HG03280 (cell line): ENCODE measurements around the gene PSME3.
"Not testable (repeated sequence)": the region's sequence is repeated elsewhere in the genome, so short reads cannot be mapped to it uniquely, and the experiment has no call there.

ENCODE experiments used
- ATAC-seq: cut with Tn5 transposase; IDR thresholded peaks from one replicate; pipeline ENCODE4 v1.9.1; 2021; ENCODE audit warnings: mild to moderate bottlenecking, moderate library complexity; ENCODE audit not compliant: unreplicated experiment

The PSME3 gene

DNA sequence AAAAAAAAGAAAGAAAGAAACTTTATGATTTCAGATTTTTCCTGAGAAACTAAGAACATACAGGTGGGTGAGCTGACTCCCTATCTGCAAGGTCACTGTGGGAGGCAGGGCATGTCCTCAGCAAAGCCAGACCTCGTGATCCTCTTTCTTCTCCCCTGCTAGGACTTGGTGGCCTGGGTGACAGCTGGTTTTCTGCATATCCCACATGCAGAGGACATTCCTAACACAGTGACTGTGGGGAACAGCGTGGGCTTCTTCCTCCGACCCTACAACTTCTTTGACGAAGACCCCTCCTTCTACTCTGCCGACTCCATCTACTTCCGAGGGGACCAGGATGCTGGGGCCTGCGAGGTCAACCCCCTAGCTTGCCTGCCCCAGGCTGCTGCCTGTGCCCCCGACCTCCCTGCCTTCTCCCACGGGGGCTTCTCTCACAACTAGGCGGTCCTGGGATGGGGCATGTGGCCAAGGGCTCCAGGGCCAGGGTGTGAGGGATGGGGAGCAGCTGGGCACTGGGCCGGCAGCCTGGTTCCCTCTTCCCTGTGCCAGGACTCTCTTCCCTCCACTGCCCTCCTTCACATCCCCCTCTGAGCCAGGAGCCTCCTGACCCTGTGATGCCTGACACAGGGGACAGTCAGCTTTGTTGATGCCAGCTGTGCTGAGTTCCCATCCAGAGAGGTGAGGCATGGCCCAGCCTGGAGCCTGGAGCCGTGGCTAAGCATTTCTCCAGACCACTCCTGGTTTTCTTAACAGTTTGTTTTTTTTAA lies 40.9 kb downstream of the PSME3 start:
- ATAC-seq: not testable (repeated sequence)

DNA sequence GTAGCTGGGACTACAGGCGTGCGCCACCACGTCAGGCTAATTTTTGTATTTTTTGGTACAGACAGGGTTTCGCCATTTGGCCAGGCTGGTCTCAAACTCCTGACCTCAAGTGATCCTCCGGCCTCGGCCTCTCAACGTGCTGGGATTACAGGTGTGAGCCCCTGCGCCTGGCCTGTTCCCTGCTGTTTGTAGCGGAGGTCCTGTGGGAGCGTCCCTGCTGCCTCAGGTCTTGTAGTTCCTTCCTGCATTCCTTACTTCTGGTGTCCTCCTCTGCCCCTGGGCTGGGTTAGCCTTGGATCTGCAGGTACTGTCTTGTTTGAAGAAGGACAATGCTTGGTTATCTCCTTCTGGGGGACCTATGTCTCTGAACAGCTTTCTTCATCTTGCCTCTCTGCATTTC lies 43.8 kb downstream of the PSME3 start:
- ATAC-seq: no peak

DNA sequence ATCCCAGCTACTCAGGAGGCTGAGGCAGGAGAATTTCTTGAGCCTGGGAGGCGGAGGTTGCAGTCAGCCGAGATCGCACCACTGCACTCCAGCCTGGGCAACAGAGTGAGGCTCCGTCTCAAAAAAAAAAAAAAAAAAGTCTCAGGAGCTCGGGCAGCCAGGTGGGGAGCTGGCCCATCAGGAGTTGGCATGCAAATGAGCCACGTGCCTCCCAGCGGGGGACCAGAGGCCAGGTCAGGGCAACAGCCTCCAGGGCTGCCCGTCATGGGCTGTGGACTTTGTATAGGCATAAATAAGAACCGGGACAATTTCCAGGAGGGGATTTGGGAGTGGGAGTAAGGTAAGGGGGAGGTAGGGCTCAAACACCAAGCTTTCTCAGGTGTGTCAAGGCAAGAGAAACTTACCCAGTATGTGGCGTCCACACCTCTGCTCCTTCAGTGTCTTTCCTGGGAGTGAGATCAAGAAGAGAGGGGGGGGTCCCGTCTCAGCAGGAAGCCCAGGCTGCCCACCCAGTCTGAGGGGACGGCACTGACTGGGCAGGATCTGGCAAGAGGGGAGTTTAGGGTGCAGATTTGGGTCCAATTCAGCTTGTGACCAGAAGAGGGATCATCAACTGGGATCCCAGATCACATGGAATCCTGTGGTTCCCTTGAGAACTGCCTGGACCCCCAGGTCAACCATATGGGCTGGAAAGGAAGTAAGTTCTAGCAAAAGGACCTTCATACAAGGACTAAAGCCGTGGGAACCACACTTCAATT lies 45.1 kb downstream of the PSME3 start:
- ATAC-seq: no peak

DNA sequence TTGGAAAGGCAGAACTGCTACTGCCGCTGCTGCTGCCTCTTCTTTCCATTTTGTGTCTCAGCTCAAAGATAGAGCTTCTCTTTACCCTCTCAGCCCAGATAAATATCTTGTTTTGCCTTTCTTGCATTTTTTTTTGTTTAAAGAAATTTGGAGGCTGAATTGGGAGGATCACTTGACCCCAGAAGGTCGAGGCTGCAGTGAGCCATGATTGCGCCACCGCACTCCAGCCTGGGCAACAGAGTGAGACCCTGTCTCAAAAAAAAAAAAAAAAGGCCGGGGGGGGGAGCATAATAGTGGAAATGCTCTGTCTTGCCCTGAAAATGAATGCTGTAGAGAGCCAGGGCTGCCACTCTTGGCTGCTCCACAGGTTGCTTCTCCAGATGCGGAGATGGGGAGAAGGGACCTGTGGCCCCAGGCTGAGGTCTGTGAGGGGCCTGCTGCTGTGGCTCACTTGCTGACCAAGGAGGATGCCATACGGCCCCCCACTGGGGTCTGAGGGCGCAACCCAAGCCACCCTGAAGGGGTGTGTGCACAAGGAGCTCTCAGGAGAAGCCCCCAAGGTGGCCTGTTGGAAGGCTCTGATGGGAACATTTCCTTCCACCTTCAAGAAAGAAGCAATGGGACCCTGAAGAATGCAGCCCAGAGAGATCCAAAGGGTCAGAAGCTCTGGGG lies 45.9 kb downstream of the PSME3 start:
- ATAC-seq: no peak

DNA sequence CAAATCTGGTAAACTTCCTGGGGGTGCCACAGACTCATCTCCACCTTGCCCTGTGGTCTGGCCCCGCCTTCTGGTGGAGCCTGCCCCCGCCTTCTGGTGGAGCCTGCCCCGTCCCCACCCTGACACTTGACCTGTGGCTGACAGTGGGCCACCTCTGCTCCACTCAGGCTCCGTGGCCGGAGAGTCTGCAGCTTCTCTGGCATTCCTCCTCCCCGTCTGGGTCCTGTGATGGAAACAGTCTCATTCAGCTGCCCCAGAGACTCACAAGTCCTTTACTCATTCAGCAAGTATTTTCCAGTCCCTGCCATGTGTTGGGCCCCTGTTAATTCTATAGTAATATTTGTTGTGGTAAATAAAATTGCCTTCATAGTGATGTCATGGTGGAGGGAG lies 46.4 kb downstream of the PSME3 start:
- ATAC-seq: no peak

DNA sequence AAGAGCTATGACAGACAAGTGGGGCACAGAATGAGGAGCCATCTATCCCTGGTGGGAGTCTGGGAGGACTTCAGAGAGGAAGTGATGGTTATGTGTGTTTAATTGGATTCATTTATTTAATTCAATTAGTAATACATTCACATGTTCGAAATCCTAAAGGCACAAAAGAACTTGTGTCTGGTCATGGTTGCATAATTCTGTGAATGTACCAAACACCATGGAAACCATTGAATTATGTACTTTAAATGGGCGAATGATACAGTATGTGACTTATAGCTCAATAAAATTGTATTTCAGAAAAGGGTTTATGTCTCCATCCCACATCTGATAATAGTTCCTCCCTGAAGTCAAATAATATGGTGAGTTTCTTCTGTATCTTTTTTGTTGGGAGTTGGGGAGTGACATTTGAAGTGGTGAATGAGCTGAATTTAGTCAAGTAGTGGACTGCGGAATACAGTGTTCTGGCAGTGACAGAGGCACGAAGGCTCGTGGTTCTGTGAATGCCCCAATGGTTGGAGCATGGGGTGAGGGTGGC lies 47.6 kb downstream of the PSME3 start:
- no peak for ATAC-seq

DNA sequence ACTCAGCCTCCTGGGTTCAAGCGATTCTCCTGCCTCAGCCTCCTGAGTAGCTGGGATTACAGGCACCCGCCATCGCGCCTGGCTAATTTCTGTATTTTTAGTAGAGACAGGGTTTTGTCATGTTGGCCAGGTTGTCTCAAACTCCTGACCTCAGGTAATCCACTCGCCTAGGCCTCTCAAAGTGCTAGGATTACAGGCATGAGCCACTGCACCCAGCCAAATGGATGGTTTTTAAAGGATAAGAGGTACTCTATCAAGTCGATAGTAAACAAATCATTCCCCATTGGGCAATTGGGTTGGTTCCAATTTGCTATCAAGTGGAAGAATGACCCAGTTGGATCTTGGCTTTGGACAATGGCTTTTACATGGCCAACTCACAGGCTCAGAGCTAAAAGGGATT lies 48.5 kb downstream of the PSME3 start:
- not testable (repeated sequence) for ATAC-seq

DNA sequence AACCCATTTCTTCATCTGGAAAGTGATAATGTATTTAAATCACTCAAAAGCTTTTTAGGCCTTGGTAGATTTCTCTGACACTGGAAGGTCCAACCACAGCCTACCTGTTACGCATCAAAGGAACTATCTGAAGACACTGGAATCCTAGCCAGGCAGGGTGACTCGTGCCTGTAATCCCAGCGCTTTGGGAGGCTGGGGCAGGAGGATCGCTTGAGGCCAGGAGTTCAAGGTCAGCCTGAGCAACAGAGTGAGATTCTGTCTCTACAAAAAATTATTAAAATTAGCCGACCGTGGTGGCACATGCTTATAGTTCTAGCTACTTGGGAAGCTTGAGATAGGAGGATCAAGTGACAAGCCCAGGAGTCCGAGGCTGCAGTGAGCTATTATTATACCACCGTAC lies 49.0 kb downstream of the PSME3 start:
- ATAC-seq: no peak

DNA sequence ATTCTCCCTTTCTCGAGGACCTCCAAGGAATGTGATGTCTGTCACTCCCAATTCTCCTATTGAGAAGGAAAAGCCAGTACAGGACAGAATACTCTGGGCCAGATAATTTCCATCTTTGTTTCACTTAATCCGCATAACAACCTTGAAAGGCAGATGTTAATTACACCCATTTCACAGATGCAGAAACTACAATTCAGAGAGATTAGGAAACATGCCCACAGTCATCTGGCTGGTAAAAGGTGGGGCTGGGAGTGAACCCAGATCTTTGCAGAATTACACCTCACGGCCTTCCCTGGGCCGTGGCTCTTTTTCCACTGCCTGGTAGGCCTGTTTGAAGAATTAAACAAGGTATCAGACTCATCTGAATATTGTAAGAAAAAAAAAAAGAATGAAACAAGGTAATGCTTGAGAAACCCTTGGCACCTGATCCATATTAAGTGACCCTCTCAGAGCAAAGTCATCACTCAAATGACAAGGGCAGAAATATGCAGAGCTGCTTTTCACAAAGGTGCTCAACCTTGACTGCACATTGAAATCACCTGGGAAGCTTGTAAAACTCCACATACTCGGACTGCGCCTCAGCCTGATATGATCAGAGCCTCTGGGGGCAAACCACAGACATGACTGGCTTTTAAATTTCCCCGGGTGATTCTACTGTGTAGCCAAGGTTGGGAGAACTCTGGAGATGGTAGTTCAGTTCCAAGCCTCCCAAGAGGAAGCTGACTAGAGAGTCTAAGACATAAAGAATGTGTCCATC lies 50.8 kb downstream of the PSME3 start:
- no peak for ATAC-seq

DNA sequence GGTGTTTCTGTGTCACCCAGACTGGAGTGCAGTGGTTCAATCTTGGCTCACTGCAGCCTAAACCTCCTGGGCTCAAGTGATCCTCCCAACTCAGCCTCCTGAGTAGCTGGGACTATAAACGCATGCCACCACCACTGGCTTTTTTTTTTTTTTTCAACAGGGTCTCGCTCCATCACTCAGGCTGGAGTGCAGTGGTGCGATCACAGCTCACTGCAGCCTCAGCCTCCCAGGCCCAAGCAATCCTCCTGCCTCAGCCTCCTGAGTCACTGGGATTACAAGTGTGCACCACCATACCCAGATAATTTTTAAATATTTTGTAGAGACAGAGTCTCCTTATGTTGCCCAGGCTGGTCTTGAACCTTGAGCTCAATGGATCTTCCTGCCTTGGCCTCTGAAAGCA lies 52.6 kb downstream of the PSME3 start:
- not testable (repeated sequence) for ATAC-seq

DNA sequence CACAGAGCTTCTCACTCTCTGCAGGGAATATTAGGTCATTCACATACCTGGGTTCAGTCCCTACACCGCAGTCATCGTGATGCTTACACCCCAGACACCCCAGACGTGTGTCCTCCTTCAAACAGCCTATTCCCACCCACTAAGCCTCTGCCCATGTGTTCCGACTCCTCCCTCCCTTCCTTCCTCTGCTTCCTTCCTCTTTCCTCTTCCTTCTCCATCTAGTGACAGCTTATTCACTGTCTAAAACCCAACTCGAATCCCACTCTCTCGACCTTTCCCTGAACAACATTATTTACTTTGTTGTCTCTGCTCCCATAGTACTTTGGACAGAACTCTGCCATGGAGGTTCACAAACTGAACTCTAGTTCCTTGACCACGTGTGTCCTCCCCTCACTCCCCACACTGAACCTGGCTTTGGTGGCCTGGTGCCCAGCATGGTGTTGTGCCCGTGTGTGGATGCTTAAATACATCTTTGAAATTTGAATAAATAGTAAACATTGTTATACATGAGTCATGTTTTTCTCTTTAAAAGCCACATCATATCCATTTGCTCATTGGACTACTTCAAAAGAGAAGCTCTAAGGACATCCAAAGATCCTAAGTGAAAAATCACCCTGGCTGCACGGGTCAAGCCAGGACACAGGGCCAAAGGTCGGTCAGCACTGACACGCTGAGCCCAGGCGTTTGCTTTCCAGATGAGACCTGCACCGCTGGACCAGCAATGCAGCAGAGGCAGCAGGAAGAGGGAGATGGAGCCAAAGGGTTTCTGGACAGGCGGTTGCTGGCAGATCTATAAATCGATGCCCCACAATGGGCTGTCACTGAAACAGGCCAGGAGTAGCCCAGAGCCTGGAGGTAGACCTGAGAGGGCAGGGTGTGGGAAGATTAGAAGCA lies 53.3 kb downstream of the PSME3 start:
- ATAC-seq: no peak

DNA sequence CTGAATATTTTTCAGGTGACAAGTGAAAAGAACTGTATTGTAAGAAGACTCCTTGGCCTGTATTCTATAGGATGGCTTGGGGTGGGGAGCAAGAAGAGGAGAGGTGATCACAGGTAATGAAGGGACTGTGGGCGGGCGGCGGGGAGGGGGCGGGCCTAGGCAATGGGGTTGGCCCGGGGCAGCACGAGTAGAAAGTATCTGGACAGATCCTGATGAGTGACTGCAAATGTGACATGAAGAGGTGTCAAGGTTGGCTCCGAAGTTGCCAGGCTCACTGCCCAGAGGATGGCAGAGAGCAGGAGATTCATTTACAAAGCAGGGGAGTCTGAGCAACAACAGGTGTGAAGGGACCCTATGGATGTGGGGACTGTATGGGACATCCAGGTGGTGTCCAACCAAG lies 56.6 kb downstream of the PSME3 start:
- no peak for ATAC-seq

DNA sequence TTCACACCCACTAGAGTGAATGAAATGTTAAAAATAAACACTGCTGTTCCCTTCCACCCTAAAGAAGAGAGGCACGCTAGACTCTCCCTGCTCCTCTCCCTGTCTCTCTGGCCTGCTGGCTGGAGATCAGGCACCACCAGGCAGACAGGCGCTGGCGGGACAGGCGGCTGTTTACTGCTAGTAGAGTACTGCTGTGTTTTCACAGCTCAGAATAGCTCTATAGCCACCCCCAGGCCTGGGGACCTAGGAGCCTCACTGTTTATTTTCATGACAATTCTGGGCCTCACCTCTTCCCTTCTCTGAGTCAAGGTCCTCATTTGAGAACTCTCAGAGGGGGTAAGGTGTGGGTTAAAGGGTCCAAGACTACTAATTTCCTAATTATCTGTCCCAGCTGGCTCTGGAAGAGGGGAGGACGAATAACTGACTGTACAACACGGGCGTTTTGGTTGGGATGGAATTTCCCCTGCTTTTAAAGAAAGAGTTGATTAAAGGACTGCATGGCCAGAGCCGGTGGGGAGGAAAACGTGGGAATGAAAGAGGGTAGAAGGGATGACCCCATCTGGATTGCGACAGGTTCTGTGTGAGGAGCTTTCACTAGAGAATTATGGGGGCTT lies 58.4 kb downstream of the PSME3 start:
- no peak for ATAC-seq

DNA sequence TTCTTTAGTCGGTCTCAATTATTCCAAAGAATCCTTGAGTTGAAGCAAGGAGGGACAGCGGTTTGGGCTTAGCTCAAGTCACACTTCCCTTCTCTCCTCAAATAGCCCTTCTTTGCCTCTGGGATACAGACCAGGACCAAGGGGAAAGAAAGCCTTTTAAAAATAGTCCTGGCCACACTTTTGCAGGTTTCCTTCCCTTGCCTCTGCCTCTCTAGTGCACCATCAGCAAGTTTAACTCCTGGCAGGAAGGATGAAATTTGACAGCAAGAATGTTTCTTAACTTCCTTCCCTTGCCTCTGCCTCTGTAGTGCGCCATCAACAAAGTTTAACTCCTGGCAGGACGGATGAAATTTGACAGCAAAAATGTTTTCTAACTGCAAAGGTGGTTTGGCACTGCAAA lies 60.2 kb downstream of the PSME3 start:
- ATAC-seq: no peak
